NCI-H1436 treated with DMSO at 0.1 percent for 48 hours (cell line): ENCODE results near the gene GABARAPL2.
A peak's percentile ranks its signal among the peaks of the same experiment; 100 is the strongest.
"Not testable (repeated sequence)": the region's sequence is repeated elsewhere in the genome, so short reads cannot be mapped to it uniquely, and the experiment has no call there.

Experiments
- DNase-seq: peaks from one replicate; lab custom pipeline; 2025; lab: John Stamatoyannopoulos, UW

Gene GABARAPL2

GRCh38 chr16:75591927-75592326 is 25.7 kb downstream of the GABARAPL2 start:
- not testable (repeated sequence) for DNase-seq

DNA sequence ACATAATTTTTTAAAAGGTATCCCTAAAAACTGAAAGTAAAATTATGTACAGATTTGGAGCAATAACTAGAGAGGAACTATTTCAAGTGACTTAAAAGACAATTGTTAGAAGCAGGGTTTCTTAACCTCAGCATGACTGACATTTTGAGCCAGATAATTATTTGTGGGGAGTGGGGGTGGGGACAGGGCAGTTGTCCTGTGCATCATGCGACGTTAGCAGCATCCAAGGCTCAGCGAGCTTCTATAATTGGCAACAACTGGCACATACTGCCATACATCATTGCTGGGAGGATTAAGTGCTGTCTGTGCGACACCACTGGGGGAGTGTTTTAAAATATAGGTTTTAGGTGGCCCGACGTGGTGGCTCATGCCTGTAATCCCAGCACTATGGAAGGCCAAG is 27.1 kb downstream of the GABARAPL2 start:
- no peak for DNase-seq

- DNase-seq, result peak; percentile 66
These were observed 27.9 kb downstream of the GABARAPL2 start for GRCh38 chr16:75593825-75594820.

GRCh38 chr16:75599452-75600277 is 33.5 kb downstream of the GABARAPL2 start:
- DNase-seq, result no peak

DNA sequence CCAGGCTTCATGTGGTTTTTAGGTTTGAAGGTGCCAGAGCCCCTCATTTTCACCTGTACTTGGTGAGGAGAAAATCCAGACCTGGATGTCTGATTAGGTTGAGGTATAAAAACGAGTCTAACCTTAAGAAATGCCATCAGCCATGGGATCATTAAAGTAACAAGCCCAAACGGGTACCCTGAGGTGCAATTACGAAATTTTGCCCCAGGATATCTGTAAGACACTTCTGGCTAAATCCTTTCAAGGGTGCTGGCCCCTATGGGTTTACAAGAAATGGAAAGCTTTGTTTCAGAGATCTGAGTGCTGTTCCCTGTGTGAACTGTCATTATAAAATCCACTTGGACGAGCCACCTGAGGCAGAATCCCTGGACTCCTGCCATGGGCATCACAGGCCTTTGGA is 37.1 kb downstream of the GABARAPL2 start:
- no peak for DNase-seq

GRCh38 chr16:75606507-75606906 is 40.3 kb downstream of the GABARAPL2 start:
- no peak for DNase-seq

GRCh38 chr16:75614066-75614897 is 48.1 kb downstream of the GABARAPL2 start:
- DNase-seq, result no peak

DNA sequence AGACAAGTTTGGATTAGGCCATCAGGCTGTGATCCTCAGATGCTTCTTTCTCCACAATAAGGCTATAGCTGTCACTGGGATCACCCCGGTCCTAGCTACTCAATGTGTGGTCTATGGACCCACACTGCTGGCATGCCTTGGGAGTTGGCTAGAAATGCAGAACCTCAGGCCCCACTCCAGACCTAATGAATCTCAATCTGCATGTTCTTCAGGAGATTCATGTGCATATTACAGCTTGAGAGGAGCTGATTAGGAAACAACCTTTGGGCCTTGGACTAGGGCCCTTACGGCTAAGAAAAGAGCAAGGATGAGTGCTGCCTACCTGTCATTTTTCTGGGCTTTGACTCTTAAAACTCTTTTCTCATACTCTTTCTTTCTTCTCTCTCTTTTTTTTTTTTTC is 49.4 kb downstream of the GABARAPL2 start:
- DNase-seq, result no peak

DNA sequence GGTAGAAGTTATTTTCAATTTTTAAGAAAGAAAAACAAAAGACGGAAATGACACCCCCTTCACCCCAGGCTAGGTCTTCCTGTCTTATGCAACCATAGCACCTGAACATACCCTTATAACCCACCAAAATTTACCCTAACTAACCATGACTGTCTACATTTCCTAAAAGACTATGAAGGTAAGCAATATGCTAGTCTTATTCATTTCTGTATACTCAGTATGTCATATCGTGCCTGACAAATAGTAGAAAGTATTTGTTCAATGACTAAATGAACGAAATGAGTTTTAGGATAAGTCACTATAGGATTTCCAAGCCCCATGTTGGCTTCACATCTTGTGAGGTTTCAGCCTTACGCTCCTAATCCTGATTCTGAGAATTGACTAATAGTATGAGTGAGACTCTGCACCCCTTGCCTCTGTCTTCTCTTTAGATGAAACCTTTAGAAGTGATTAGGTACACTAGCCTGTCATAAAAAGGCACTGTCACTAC is 50.4 kb downstream of the GABARAPL2 start:
- no peak for DNase-seq

- no peak for DNase-seq
These were observed 50.9 kb downstream of the GABARAPL2 start for GRCh38 chr16:75617121-75617520.

GRCh38 chr16:75618780-75619179 is 52.6 kb downstream of the GABARAPL2 start:
- DNase-seq, result no peak

DNA sequence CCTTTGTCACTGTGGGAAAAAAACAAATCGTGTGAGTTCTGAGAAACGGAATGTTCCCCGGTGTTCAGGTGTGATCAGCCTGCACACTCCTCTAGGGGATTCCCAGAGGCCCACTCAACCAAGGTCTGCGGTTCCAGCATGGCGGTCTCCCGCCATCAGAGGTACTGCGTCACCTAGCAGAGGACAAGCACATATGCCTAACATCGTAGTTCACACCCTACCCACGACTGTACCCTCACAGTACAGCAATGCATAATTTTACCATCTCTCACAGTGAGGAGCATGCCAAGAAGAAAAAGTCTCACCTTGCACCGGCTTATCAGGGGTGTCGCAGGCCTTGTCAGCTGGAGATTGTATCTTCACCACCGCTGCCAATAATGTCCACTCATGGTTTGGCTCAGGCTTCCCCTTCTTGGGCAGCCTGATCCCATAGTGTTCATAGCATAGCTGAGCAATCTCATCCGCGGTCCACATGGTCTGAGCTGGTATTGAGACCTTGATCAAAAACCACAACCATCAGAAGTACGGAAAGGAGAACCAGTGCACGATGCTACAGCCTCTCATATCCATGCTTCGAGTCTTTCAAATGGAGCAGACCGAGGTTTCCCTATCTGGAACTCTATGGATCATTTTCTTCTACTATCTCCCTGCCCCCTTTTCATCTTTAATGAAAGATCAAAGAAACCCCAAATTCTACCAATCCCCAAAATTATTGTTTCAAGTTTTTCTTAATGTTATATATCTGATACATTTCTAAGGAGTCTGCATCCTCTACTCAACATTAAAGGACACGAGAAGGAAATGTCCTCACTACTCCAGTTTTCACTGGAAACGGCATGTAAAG is 54.4 kb downstream of the GABARAPL2 start:
- DNase-seq, result no peak

- no peak for DNase-seq
These were observed 54.9 kb downstream of the GABARAPL2 start for GRCh38 chr16:75621170-75621477.

DNA sequence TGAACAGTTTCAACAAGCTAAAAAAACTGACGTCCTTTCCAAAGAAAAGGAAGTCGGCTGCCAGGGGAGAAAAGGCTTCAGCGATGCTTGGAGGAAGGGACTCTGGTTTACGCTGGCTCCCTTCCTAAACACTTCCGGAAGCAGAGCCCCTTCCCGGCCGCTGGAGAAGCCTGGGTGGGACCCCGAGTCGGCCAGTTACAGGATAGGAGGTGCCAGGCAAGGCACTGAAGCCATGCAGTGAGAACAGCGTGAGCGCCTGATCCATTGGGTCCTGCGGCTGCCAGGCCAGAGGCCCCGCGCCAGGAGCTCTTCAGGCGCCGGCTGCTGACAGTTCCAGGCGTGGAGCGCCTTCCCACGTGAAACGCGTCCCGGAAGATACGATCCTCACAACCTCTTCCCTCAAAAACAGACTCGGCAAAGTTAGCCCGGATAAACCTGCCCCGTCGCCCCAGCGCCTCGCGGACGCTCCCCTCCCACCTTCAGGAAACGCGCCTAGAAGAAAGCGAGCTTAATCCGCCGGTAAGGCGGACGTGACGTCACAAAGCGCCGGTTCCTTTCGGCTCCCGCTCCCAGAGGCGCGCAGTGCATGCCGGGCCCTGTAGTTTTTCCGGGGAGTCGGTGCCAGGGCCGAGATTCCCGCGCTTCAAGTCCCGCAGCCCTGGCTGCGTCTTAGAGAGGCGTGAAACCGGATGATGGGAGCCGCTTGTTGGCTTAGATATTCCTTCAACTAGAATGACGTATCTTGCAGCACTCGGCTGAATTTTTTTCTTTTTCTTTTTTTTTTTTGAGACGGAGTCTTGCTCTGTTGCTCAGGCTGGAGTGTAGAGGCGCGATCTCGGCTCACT is 56.8 kb downstream of the GABARAPL2 start, which contains the start of gene ADAT1:
TSS of gene ADAT1 (minus strand) at position 521 of the 845 bp plus-strand sequence. CDS start 2,482 bp downstream, outside the sequence.
- DNase-seq, result peak; percentile 86

DNA sequence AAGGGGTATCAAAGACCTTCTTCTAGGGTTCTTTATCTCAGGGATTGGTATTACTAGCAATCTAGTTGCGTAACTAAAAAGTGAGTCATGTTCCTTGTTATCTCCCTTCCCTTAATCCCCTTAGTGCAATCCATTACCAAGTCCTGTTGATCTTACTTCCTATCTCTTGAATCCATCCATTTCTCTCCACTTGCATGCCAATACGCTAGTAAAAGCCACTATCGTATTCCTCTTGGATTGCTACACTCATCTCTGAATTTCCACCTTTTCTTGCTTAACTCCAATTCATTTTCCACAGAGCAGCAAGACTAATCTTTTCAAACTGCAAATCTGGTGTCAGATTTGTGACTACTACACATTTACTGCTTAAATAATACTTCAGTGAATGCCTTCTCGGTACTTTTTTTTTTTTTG is 58.7 kb downstream of the GABARAPL2 start:
- no peak for DNase-seq

DNA sequence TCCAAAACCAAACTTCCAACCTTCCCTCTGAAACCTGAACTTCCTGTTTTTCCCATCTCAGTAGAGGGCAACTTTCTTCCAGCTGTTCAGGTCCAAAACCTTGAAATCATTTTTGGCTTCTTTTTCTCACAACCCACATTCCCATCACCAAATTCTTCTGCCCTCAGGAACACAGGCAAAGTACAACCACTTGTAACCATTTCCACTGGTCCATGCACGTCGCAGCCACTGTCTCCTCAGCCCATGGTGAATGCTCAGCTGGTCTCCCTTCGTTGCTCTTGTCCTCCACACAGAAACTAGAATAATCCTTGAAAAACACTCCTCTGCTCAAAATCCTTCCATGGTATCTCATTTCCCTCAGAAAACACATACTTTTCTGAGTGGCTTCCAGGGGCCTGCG is 60.6 kb downstream of the GABARAPL2 start:
- no peak for DNase-seq
